Cardiac muscle cell (in vitro differentiated cells and primary cell): ENCODE results near the gene ADIG. TPM values are rescaled to one million over a fixed set of nuclear protein-coding genes. Genes with fewer than 3 reads are reported as not detected.

ENCODE experiments used
- DNase-seq, 2 donors: peaks; one replicate each; pipeline versions ENCODE4 v3.0.0 to v3.0.0-alpha.2; 2010 to 2017; ENCODE audit warnings: low read depth in 1 of 2, low spot score in 1 of 2
- H3K27ac ChIP-seq: fragments of 200-600 bp; sonication (generic); 2 replicates; pipeline ENCODE4 v1.5.1; 2016
- H3K27me3 ChIP-seq: fragments of 200-600 bp; sonication (generic); 2 replicates; pipeline ENCODE4 v1.6.0; 2016; ENCODE audit warnings: control low read depth
- H3K36me3 ChIP-seq: fragments of 200-600 bp; sonication (generic); 2 replicates; pipeline ENCODE4 v1.5.1; 2016; ENCODE audit warnings: control low read depth
- H3K4me1 ChIP-seq: fragments of 200-600 bp; sonication (generic); 2 replicates; pipeline ENCODE4 v1.8.1; 2017; ENCODE audit warnings: low read depth, mild to moderate bottlenecking, mixed run types
- H3K4me3 ChIP-seq: fragments of 200-600 bp; sonication (generic); 2 replicates; pipeline ENCODE4 v1.5.1; 2016; ENCODE audit warnings: mild to moderate bottlenecking
- H3K9me3 ChIP-seq: fragments of 200-600 bp; sonication (generic); 2 replicates; pipeline ENCODE4 v1.5.1; 2017; ENCODE audit warnings: low read depth, mild to moderate bottlenecking, control low read depth
- polyA plus RNA-seq: library from polyadenylated mRNA; unstranded; fragments of >200 nt; fragmentation: Nextera tagmentation; extraction: Ambion mirVana; gene quantifications from 2 replicates; pipeline ENCODE4 v1.2.1, GENCODE V29; 2016
- total RNA-seq: library from RNA; depleted of rRNA; stranded (reverse); fragments of >200 nt; gene quantifications from 2 replicates; pipeline ENCODE4 v1.2.3, GENCODE V29; 2016
- TF ChIP-seq, protein P1 (sequence below): IDR thresholded peaks from 2 replicates; pipeline ENCODE4 v1.5.1; 2012; ENCODE audit warnings: low read depth, mild to moderate bottlenecking, low read length

Gene ADIG
- total and polyA plus RNA-seq, 2 experiments from 2014 or later: not detected

DNA sequence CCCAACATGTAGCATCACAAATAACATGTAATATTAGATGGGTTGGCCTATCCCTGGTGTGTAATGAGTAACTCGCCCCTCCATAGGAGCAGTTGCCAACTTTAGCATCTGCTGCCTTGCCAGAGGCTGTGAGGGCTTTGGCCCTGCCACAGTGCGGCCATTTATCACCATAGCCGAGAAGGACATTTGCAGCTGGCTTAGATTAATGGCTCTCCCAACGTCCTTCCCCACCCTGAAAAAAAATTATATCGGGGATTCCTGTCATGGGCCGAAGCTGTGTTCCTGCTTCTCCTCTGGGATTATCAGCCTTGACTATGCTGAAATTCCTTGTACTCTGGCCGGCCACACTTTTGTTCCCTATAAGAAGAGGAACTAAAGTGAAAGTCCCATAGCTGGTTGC lies 7.6 kb upstream of the ADIG start:
- no peak for DNase-seq
- peaks cover 37% of the 10 kb centered on the region for H3K36me3 ChIP-seq

DNA sequence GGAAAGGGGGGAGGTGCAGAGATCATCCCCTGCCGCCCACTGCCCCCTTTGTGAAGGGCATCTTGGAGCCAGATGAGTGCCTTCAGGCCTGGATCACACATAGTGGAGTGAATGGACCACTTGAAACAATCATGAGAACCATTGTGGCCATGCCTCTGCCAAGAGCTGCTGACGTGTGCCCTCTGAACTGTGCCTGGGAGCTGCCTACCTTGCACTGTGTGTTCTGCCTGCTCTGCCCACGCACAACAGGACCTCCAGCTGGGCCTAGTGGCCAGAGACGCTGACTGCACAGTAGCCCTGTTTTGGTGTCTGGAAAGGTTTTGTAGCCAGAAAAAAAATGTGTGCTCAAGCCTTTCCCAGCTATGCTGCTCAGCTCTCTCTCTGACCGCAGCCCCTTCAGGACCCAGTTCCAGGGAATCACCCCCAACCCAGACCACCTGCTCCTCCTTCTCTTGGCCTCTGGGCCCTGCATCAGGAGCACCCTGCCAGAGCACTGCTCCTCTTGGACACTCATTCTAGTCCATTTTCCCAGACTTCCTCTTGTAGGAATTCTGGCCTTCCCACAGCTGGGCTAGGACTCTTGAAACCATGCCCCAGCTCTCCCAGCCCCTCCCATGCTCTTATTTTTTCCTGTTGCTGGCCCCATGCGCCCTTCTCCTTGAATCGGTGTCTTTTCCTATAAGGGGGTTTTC lies 1.6 kb upstream of the ADIG start:
- H3K4me3 ChIP-seq: no peak overlapping the region
- H3K27me3 ChIP-seq: no peaks in the 10 kb centered on the region
- H3K9me3 ChIP-seq: no peaks in the 10 kb centered on the region
- no peak overlapping the region for H3K27ac ChIP-seq
- DNase-seq: peak in 1 of 2 donors; percentile 67
- TF ChIP-seq, protein P1, sequence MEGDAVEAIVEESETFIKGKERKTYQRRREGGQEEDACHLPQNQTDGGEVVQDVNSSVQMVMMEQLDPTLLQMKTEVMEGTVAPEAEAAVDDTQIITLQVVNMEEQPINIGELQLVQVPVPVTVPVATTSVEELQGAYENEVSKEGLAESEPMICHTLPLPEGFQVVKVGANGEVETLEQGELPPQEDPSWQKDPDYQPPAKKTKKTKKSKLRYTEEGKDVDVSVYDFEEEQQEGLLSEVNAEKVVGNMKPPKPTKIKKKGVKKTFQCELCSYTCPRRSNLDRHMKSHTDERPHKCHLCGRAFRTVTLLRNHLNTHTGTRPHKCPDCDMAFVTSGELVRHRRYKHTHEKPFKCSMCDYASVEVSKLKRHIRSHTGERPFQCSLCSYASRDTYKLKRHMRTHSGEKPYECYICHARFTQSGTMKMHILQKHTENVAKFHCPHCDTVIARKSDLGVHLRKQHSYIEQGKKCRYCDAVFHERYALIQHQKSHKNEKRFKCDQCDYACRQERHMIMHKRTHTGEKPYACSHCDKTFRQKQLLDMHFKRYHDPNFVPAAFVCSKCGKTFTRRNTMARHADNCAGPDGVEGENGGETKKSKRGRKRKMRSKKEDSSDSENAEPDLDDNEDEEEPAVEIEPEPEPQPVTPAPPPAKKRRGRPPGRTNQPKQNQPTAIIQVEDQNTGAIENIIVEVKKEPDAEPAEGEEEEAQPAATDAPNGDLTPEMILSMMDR: no peak
- peaks cover 15% of the 10 kb centered on the region for H3K36me3 ChIP-seq
- H3K4me1 ChIP-seq: peaks cover 30% of the 10 kb centered on the region

More for the DNA sequence above, 7.6 kb upstream of the ADIG start:
- TF ChIP-seq, protein P1: no peak
- no peak overlapping the region for H3K27ac ChIP-seq
- H3K27me3 ChIP-seq: no peaks in the 10 kb centered on the region
- H3K4me1 ChIP-seq: no peaks in the 10 kb centered on the region
- no peaks in the 10 kb centered on the region for H3K9me3 ChIP-seq
- H3K4me3 ChIP-seq: no peak overlapping the region

DNA sequence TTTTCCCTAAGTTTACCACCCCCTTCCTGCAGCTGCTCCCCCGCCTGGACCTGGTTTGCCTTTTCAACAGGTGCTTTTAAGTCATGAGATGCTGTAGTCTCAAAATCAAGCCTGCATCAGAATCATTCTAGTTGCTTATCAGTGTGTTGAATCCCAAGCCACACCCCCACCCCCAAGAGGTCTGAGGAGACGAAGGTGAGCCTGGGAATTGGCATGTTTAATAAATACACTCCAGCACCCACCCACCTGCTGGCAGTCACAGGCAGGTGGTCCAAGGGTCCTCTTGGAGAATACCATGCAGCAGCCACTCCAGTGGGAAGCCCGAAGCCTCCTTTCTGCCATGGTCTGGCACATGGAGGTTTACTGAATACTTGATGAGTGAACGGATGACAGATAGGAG lies 1.1 kb upstream of the ADIG start:
- no peak overlapping the region for H3K27ac ChIP-seq
- peaks cover 9% of the 10 kb centered on the region for H3K36me3 ChIP-seq
- peaks cover 30% of the 10 kb centered on the region for H3K4me1 ChIP-seq
- H3K27me3 ChIP-seq: no peaks in the 10 kb centered on the region
- TF ChIP-seq, protein P1: no peak
- DNase-seq: no peak
- no peak overlapping the region for H3K4me3 ChIP-seq
- no peaks in the 10 kb centered on the region for H3K9me3 ChIP-seq

DNA sequence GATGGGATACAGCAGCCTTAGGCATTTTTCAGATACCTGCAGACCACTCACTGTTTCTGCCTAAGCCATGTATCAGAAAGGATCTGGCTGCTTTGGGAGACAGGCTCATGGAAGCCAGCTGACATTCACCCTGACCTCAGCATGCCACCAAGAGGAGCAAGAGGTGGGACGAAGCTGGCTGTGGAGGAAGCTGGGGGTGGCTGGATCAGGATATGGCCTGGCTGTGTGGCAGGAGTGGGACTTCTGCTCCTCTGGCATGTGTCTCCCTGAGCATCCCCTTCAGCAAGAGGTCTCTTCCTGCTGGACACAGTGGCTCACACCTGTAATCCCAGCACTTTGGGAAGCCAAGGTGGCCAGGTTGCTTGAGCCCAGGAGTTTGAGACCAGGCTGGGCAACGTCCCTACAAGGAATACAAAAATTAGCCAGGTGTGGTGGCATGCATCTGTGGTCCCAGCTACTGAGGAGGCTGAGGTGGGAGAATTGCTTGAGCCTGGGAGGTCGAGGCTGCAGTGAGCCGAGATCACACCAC lies 897 bp downstream of the ADIG start:
- Histone ChIP-seq H3K9me3 (no peaks in the 10 kb centered on the region), H3K27me3 (no peaks in the 10 kb centered on the region), H3K4me1 (peaks cover 30% of the 10 kb centered on the region), H3K27ac (no peak overlapping the region), H3K36me3 (no peaks in the 10 kb centered on the region), H3K4me3 (no peak overlapping the region)
- TF ChIP-seq, protein P1: no peak
- DNase-seq: no peak

DNA sequence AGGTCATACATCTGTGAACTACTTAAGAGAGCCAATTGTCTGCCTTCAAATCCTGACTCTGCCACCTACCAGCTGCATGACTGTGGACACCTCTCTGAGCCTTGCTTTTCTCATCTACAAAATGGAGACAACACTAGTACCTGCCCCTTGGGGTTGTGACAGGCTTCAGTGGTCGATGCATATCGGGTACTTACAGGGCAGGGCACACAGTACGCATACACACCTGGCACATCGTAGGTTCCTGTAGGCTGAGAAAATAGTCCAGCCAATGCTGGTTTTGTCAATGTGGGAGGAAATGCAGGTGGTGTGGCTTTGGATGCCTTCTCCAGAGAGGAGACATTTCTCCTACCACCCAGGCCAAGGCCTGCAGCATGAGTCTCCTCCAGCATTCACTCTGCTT lies 2.3 kb downstream of the ADIG start:
- Histone ChIP-seq H3K27me3 (no peaks in the 10 kb centered on the region), H3K4me3 (no peak overlapping the region), H3K36me3 (no peaks in the 10 kb centered on the region), H3K4me1 (peaks cover 30% of the 10 kb centered on the region), H3K9me3 (no peaks in the 10 kb centered on the region), H3K27ac (no peak overlapping the region)
- TF ChIP-seq, protein P1: no peak
- no peak for DNase-seq
